Measurements from ENCODE around the gene TBX1. TPM values are rescaled to one million over a fixed set of nuclear protein-coding genes. Genes with fewer than 3 reads are reported as not detected.
A peak's percentile ranks its signal among the peaks of the same experiment; 100 is the strongest.

TBX1 gene
- total RNA-seq, 4 donors from 2014 or later, result 1.0 to 23.2 (median 5.8) TPM

GRCh38 chr22:19755145-19755710, 5.3 kb upstream of the TBX1 start:
- Histone ChIP-seq H3K27ac (no peak overlapping the region), H3K9me3 (no peaks in the 10 kb centered on the region), H3K4me1 (peaks cover 0 to 22% of the 10 kb centered on the region in 2 donors), H3K4me3 (no peak overlapping the region), H3K27me3 (peaks cover 18 to 31% of the 10 kb centered on the region in 2 donors), H3K36me3 (no peaks in the 10 kb centered on the region)
- intact Hi-C loops (cut with DNase I; ENCODE audit: low total_unique reads), result no loop called here
- TF ChIP-seq POLR2A (IDR thresholded peaks at IDR 0.05) (no peak), CTCF (IDR thresholded peaks at IDR 0.05) (no peak)
- DNase-seq, result no peak

DNA sequence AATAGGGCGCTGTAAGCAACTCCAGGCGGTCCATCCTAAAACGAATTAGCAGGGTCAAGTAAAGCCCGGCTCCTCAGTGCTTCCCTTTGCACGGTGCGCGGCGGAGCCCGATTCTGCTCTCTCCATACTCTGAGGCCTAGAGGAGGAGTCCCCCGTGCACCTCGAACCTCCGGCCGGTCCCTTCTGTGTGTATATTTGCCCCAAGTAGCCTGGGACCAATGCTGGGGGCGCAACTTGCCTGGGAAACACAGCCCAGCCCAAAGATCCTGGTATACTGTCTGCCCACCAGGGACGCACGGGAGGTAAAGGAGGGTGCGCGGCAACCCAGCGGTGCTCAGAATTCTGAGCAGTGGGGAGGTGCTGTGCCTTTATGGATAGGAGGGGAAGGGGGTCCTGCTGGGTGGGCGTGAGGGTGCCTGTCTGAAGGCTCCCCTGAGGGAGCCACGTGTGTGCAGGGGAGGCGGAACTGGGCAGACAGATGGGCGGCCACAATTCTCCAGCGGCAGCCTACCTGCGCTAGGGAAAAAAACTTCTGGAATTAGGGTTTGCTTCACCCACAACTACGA, 4.8 kb upstream of the TBX1 start:
- no peak for DNase-seq
- no peak for TF ChIP-seq CTCF (IDR thresholded peaks at IDR 0.05)
- no peak for TF ChIP-seq POLR2A (IDR thresholded peaks at IDR 0.05)
- H3K27me3 ChIP-seq, result peaks cover 18 to 31% of the 10 kb centered on the region in 2 donors
- H3K9me3 ChIP-seq, result no peaks in the 10 kb centered on the region
- peaks cover 0 to 22% of the 10 kb centered on the region in 2 donors for H3K4me1 ChIP-seq
- no peaks in the 10 kb centered on the region for H3K36me3 ChIP-seq
- no peak overlapping the region for H3K27ac ChIP-seq
- H3K4me3 ChIP-seq, result no peak overlapping the region
- intact Hi-C loops (cut with DNase I; ENCODE audit: low total_unique reads), result no loop called here

DNA sequence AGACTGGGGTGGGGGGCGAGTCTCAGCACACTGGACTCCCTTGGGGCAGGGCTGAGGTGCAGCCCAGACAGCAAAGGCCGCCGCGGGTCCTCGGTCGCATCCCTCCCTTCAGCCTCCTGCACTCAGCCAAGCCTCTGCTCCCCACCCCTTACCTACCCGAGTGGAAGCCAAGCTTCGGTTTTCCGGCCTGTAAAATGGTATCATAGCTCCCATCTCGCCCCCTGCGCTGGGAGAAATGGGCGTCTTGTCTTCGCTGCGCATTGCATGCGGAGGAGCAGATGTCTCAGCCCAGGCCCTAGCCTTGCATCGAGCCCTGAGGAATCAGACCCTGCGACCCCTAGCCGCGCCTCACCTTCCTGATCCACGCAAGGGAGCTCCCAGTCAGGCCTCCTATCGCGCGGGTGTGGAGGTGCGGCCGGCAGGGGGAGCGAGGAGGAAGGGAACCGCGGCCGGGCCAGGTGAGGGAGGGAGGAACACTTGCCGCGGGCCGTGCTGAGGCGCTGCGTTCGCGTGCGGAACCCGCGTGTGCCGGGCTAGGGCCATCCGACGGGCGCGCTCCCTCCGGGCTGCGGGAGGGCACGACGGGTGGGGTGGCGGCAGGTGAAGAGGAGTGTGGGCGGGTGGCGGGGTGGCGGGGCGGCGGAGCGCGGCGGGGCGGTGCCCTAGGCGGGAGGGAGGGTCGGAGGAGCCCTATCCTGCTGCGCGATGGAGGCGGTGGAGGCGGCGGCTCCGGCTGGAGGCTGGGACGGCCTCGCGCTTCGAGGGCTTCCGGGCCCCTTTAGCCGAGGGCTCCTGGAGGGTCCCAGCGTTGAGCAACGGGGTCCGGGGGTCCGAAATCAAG, 4.1 kb upstream of the TBX1 start:
- Histone ChIP-seq H3K27me3 (peaks cover 18 to 31% of the 10 kb centered on the region in 2 donors), H3K4me1 (peaks cover 0 to 26% of the 10 kb centered on the region in 2 donors)
- intact Hi-C loops (cut with DNase I; ENCODE audit: low total_unique reads), result no loop called here

DNA sequence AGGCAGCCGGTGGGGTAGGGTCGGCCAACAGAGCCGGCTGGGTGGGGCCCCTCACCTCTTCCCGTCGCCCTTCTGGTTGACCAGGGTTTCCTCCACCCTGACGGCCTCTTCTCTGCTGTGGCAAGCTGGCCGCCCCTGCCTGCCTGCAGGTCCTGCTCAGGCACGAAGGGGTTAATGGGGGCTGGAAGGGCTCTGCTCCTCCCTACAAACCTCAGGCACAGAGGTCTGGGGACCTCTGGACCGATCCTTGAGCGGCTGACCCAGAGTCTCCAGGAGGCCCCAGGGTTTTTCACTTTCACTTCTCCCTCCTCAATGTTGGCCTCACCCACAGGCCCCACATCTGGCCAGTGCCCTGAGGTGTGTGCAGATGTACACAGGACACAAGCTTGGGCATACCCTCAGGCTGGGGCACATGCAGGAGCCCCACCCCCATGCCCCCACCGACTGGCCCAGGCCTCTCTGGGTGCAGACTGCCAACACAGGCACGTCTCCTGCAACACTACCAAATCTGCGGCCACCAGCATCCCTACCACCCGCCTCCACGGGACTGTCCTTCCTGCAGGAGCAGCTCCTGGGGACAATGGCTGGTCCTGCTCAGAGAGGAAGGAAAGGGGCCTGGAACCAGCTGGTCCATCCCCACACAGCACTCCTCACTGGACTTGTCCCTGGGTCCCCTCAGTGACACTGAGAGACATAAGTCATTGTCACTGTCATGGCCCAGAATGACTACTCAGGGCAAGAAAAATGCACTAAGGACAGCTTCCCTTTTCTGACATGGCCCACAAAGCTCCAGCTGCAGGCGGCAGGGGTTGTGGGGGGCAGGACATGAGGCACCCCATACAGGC, 3.2 kb upstream of the TBX1 start:
- Histone ChIP-seq H3K36me3 (no peaks in the 10 kb centered on the region), H3K4me3 (no peak overlapping the region), H3K4me1 (peaks cover 0 to 26% of the 10 kb centered on the region in 2 donors), H3K9me3 (no peaks in the 10 kb centered on the region), H3K27me3 (peaks cover 18 to 38% of the 10 kb centered on the region in 2 donors), H3K27ac (no peak overlapping the region)
- intact Hi-C loops (cut with DNase I; ENCODE audit: low total_unique reads), result no loop called here
- DNase-seq, result no peak
- no peak for TF ChIP-seq POLR2A (IDR thresholded peaks at IDR 0.05)
- no peak for TF ChIP-seq CTCF (IDR thresholded peaks at IDR 0.05)

More for the DNA sequence above, 4.1 kb upstream of the TBX1 start:
- Histone ChIP-seq H3K4me3 (no peak overlapping the region), H3K27ac (no peak overlapping the region), H3K9me3 (no peaks in the 10 kb centered on the region), H3K36me3 (no peaks in the 10 kb centered on the region)
- TF ChIP-seq POLR2A (IDR thresholded peaks at IDR 0.05), result no peak
- peak; percentile 36 to 68 (median 42) for TF ChIP-seq CTCF (IDR thresholded peaks at IDR 0.05)
- peak in 1 of 2 donors; percentile 34 for DNase-seq

Data from uterus (tissue), 4 donors.